GM19452 (cell line): Measurements from ENCODE around the gene AGAP5.
"Not testable (repeated sequence)": the region's sequence is repeated elsewhere in the genome, so short reads cannot be mapped to it uniquely, and the experiment has no call there.

ENCODE experiments used
- ATAC-seq: cut with Tn5 transposase; IDR thresholded peaks from one replicate; pipeline ENCODE4 v1.9.1; 2021; ENCODE audit not compliant: unreplicated experiment

AGAP5 gene

GRCh38 chr10:73715179-73716156, 17.6 kb upstream of the AGAP5 start:
- not testable (repeated sequence) for ATAC-seq

GRCh38 chr10:73714483-73714882, 16.6 kb upstream of the AGAP5 start:
- ATAC-seq, result not testable (repeated sequence)

GRCh38 chr10:73713912-73714311, 16.0 kb upstream of the AGAP5 start:
- ATAC-seq, result not testable (repeated sequence)

GRCh38 chr10:73711683-73712082, 13.8 kb upstream of the AGAP5 start:
- not testable (repeated sequence) for ATAC-seq

- ATAC-seq, result not testable (repeated sequence)
These were observed 10.2 kb upstream of the AGAP5 start for GRCh38 chr10:73708122-73708521.

GRCh38 chr10:73707628-73708027, 9.7 kb upstream of the AGAP5 start:
- ATAC-seq, result not testable (repeated sequence)

- not testable (repeated sequence) for ATAC-seq
These were observed 8.6 kb upstream of the AGAP5 start for GRCh38 chr10:73706488-73706887.

- ATAC-seq, result not testable (repeated sequence)
These were observed 7.7 kb upstream of the AGAP5 start for GRCh38 chr10:73705506-73706072.

- not testable (repeated sequence) for ATAC-seq
These were observed 6.0 kb upstream of the AGAP5 start for GRCh38 chr10:73703924-73704323.

- not testable (repeated sequence) for ATAC-seq
These were observed 910 bp upstream of the AGAP5 start for GRCh38 chr10:73698819-73699218.

GRCh38 chr10:73695302-73695701, 2.6 kb downstream of the AGAP5 start:
- ATAC-seq, result not testable (repeated sequence)

- ATAC-seq, result not testable (repeated sequence)
These were observed 7.2 kb downstream of the AGAP5 start for GRCh38 chr10:73690755-73691154.

GRCh38 chr10:73689596-73689995, 8.3 kb downstream of the AGAP5 start:
- not testable (repeated sequence) for ATAC-seq

GRCh38 chr10:73687641-73688040, 10.3 kb downstream of the AGAP5 start:
- ATAC-seq, result not testable (repeated sequence)

- ATAC-seq, result not testable (repeated sequence)
These were observed 23.4 kb downstream of the AGAP5 start for GRCh38 chr10:73674546-73674945.

GRCh38 chr10:73668378-73668777, 29.5 kb downstream of the AGAP5 start:
- not testable (repeated sequence) for ATAC-seq

- ATAC-seq, result not testable (repeated sequence)
These were observed 31.6 kb downstream of the AGAP5 start for GRCh38 chr10:73666153-73666809.

GRCh38 chr10:73665581-73665980, 32.3 kb downstream of the AGAP5 start:
- not testable (repeated sequence) for ATAC-seq

- not testable (repeated sequence) for ATAC-seq
These were observed 33.5 kb downstream of the AGAP5 start for GRCh38 chr10:73664156-73665040.

GRCh38 chr10:73663621-73664020, 34.3 kb downstream of the AGAP5 start:
- ATAC-seq, result not testable (repeated sequence)
